ENCODE results near the gene FRAT1.

- TF ChIP-seq, protein P1, sequence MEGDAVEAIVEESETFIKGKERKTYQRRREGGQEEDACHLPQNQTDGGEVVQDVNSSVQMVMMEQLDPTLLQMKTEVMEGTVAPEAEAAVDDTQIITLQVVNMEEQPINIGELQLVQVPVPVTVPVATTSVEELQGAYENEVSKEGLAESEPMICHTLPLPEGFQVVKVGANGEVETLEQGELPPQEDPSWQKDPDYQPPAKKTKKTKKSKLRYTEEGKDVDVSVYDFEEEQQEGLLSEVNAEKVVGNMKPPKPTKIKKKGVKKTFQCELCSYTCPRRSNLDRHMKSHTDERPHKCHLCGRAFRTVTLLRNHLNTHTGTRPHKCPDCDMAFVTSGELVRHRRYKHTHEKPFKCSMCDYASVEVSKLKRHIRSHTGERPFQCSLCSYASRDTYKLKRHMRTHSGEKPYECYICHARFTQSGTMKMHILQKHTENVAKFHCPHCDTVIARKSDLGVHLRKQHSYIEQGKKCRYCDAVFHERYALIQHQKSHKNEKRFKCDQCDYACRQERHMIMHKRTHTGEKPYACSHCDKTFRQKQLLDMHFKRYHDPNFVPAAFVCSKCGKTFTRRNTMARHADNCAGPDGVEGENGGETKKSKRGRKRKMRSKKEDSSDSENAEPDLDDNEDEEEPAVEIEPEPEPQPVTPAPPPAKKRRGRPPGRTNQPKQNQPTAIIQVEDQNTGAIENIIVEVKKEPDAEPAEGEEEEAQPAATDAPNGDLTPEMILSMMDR (optimal IDR thresholded peaks at IDR 0.05 in 1 of 3, IDR thresholded peaks at IDR 0.05 in 1 of 3, conservative IDR thresholded peaks at IDR 0.05 in 1 of 3; ENCODE audit: extremely low read depth in 1 of 3, insufficient read depth in 2 of 3, low read length in 3 of 3): no peak
- no peak for TF ChIP-seq EZH2 (IDR thresholded peaks at IDR 0.05; ENCODE audit: low read length)
Observed at GRCh38 chr10:97358781-97359180, 39.7 kb downstream of the FRAT1 start.
